HepG2 (cell line): ENCODE data around the gene SEC61A2. TPM values are rescaled to one million over a fixed set of nuclear protein-coding genes. Genes with fewer than 3 reads are reported as not detected.

ENCODE experiments used
- ARID2 ChIP-seq: sonication (generic); formaldehyde crosslinking; IDR thresholded peaks from 2 replicates; pipeline ENCODE4 v1.8.1; 2022; ENCODE audit warnings: mild to moderate bottlenecking, missing genetic modification reagents, borderline replicate concordance
- ARNT2 ChIP-seq: sonication (generic); formaldehyde crosslinking; IDR thresholded peaks from 2 replicates; pipeline ENCODE4 v1.8.0; 2022; ENCODE audit warnings: mild to moderate bottlenecking, low read depth, missing genetic modification reagents, moderate library complexity
- ATRX ChIP-seq: sonication (generic); formaldehyde crosslinking; IDR thresholded peaks from 2 replicates; pipeline ENCODE4 v1.4.0; 2020; ENCODE audit warnings: missing genetic modification reagents, borderline replicate concordance
- ERF ChIP-seq: IDR thresholded peaks from 2 replicates; pipeline ENCODE4 v1.6.1; 2018; ENCODE audit warnings: missing biosample characterization, missing genetic modification reagents
- HOXA3 ChIP-seq: sonication (generic); formaldehyde crosslinking; IDR thresholded peaks from 2 replicates; pipeline ENCODE4 v1.5.0; 2020; ENCODE audit warnings: missing genetic modification reagents
- ISL2 ChIP-seq: sonication (generic); formaldehyde crosslinking; IDR thresholded peaks from 2 replicates; pipeline ENCODE4 v1.5.0; 2020; ENCODE audit warnings: missing genetic modification reagents
- KLF12 ChIP-seq: sonication (generic); formaldehyde crosslinking; IDR thresholded peaks from 2 replicates; pipeline ENCODE4 v1.4.0; 2020; ENCODE audit warnings: missing genetic modification reagents, borderline replicate concordance
- MAFK ChIP-seq, 2 experiments: IDR thresholded peaks in 1 of 2; conservative IDR thresholded peaks in 1 of 2; 2 replicates each; pipeline ENCODE4 v1.6.1; 2011; ENCODE audit warnings: improper control_type of control experiment in 2 of 2, low read length in 2 of 2
- MAX ChIP-seq: IDR thresholded peaks from 2 replicates; pipeline ENCODE4 v1.6.1; 2012; ENCODE audit warnings: inconsistent platforms
- POLR2AphosphoS5 ChIP-seq: IDR thresholded peaks from 2 replicates; pipeline ENCODE4 v1.6.1; 2012; ENCODE audit warnings: low read depth, low read length
- POLR2G ChIP-seq: fragments of 200-400 bp; formaldehyde crosslinking; IDR thresholded peaks from 2 replicates; pipeline ENCODE4 v1.6.1; 2018; ENCODE audit warnings: mild to moderate bottlenecking, low read depth, low read length, moderate library complexity
- RBFOX2 ChIP-seq: fragments of 200-400 bp; formaldehyde crosslinking; IDR thresholded peaks from 2 replicates; pipeline ENCODE4 v1.6.1; 2017; ENCODE audit warnings: low read depth, mild to moderate bottlenecking, low read length
- SALL1 ChIP-seq: sonication (generic); formaldehyde crosslinking; IDR thresholded peaks from 2 replicates; pipeline ENCODE4 v1.8.0; 2022; ENCODE audit warnings: mild to moderate bottlenecking, missing genetic modification reagents
- SOX6 ChIP-seq, 2 experiments: fragments of 450-650 bp in 1 of 2; sonication (generic) in 1 of 2; formaldehyde crosslinking in 1 of 2; IDR thresholded peaks; 2 replicates each; pipeline versions ENCODE4 v1.4.0 to v1.6.1; 2017 to 2020; ENCODE audit warnings: antibody characterized with exemption in 1 of 2, mild to moderate bottlenecking in 1 of 2, missing genetic modification reagents in 1 of 2
- SP4 ChIP-seq: sonication (generic); formaldehyde crosslinking; IDR thresholded peaks from 2 replicates; pipeline ENCODE4 v1.8.1; 2023; ENCODE audit warnings: mild to moderate bottlenecking, missing genetic modification reagents
- TEF ChIP-seq: sonication (generic); formaldehyde crosslinking; IDR thresholded peaks from 2 replicates; pipeline ENCODE4 v1.5.0; 2020; ENCODE audit warnings: missing genetic modification reagents
- ZBTB2 ChIP-seq: sonication (generic); formaldehyde crosslinking; IDR thresholded peaks from 2 replicates; pipeline ENCODE4 v1.8.0; 2022; ENCODE audit warnings: low read depth, missing genetic modification reagents
- ZNF557 ChIP-seq: sonication (generic); formaldehyde crosslinking; IDR thresholded peaks from 2 replicates; pipeline ENCODE4 v1.4.0; 2020; ENCODE audit warnings: missing genetic modification reagents
- ZNF563 ChIP-seq: sonication (generic); formaldehyde crosslinking; IDR thresholded peaks from 2 replicates; pipeline ENCODE4 v1.8.0; 2022; ENCODE audit warnings: mild to moderate bottlenecking, moderate library complexity, missing genetic modification reagents
- ZNF576 ChIP-seq: sonication (generic); formaldehyde crosslinking; IDR thresholded peaks from 2 replicates; pipeline ENCODE4 v1.4.0; 2020; ENCODE audit warnings: mild to moderate bottlenecking, missing genetic modification reagents
- ZNF709 ChIP-seq: sonication (generic); formaldehyde crosslinking; IDR thresholded peaks from 2 replicates; pipeline ENCODE4 v1.5.0; 2020; ENCODE audit warnings: mild to moderate bottlenecking, missing genetic modification reagents
- ZNF724P ChIP-seq: sonication (generic); formaldehyde crosslinking; IDR thresholded peaks from 2 replicates; pipeline ENCODE4 v1.8.0; 2022; ENCODE audit warnings: missing genetic modification reagents, borderline replicate concordance
- ZNF788 ChIP-seq: sonication (generic); formaldehyde crosslinking; IDR thresholded peaks from 2 replicates; pipeline ENCODE4 v1.5.0; 2020; ENCODE audit warnings: mild to moderate bottlenecking, missing genetic modification reagents, borderline replicate concordance
- ZNF790 ChIP-seq: sonication (generic); formaldehyde crosslinking; IDR thresholded peaks from 2 replicates; pipeline ENCODE4 v1.8.0; 2022; ENCODE audit warnings: missing genetic modification reagents, mild to moderate bottlenecking, borderline replicate concordance
- polyA plus RNA-seq, 8 experiments: library from polyadenylated mRNA; depleted of rRNA in 3 of 8; stranded (reverse) in 7 of 8; unstranded in 1 of 8; fragments of >200 nt; fragmentation: Illumina TruSeq in 4 of 8; extraction: Trizol in 4 of 8; gene quantifications; 2 replicates each; pipeline versions ENCODE4 v1.2.1 to v1.2.3, GENCODE V29; 2011 to 2016; ENCODE audit warnings: low read depth in 4 of 8, missing spikeins in 1 of 8, mixed read lengths in 1 of 8; ENCODE audit not compliant: insufficient read depth in 1 of 8
- total RNA-seq, 5 experiments: library from RNA; depleted of rRNA; stranded (reverse); fragments of >200 nt; fragmentation: Illumina TruSeq; extraction: Trizol; gene quantifications; 2 replicates each; pipeline ENCODE4 v1.2.3, GENCODE V29; 2016; ENCODE audit warnings: low read depth in 1 of 5
- TF ChIP-seq, protein P1 (sequence below): sonication (generic); formaldehyde crosslinking; IDR thresholded peaks from 2 replicates; pipeline ENCODE4 v1.4.0; 2020; ENCODE audit warnings: missing genetic modification reagents

SEC61A2 gene
- total and polyA plus RNA-seq, 2 of the 13 experiments (the other 11 are each of a cell fraction or from before 2014, with no cell fraction given), result 5.5 to 7.4 TPM

DNA sequence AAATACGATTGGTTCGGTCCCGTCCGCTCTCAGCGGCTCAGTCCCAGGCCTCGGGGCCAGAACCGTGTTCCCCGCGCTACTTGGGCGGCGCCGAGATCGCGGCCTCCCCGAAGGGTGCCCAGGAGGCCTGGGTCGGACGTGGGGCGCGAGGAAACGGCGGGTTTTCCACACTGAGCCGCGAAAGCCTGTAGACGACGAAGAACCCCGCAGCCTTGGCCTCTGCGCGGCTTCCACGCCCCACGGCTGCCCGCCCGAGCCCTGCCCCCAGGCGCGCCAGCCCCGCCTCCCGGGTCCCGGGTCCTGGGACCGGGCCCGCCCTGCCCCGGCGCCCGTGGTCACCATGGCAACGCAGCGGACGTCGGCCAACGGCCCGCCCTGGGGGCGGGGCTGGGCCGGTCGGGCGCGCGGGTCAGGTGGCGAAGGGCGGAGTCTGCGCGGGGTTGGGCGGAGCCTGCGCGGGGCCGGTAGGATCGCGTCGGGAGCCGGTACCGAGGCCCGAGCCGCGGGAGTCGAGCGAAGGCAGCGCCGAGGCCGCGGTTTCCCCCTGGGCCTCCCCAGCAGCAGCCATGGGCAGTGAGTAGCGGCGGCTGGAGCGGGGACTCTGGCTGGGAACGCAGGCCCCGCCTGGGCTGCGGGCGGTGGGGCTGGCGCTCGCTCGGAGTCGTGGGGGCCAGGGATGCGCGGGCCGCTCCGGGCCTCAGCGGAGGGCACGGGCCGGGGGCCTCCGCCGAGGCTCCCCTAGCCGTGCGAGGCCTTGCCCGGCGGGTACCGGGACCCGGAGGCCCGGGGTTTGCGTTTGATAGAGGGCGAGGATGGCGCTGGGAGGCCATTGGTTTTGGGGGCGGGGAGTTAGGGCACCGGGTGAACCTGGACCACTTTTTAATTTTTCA lies at the start of gene SEC61A2 (continued):
- TF ChIP-seq, protein P1, sequence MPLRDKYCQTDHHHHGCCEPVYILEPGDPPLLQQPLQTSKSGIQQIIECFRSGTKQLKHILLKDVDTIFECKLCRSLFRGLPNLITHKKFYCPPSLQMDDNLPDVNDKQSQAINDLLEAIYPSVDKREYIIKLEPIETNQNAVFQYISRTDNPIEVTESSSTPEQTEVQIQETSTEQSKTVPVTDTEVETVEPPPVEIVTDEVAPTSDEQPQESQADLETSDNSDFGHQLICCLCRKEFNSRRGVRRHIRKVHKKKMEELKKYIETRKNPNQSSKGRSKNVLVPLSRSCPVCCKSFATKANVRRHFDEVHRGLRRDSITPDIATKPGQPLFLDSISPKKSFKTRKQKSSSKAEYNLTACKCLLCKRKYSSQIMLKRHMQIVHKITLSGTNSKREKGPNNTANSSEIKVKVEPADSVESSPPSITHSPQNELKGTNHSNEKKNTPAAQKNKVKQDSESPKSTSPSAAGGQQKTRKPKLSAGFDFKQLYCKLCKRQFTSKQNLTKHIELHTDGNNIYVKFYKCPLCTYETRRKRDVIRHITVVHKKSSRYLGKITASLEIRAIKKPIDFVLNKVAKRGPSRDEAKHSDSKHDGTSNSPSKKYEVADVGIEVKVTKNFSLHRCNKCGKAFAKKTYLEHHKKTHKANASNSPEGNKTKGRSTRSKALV (CRISPR knock-in tag), result no peak
- TF ChIP-seq SP4 (peak; percentile 88), RBFOX2 (peak; percentile 85), ZNF790 (CRISPR knock-in tag) (0 out of 2 replicates have a peak, but pooled peaks have one; percentile 8), ZNF557 (CRISPR knock-in tag) (no peak), KLF12 (CRISPR knock-in tag) (peak; percentile 49; the same call in 1 of the 2 replicates), ARID2 (CRISPR knock-in tag) (peak; percentile 39; the same call in 1 of the 2 replicates), ZNF724P (CRISPR knock-in tag) (0 out of 2 replicates have a peak, but pooled peaks have one; percentile 59), SALL1 (CRISPR knock-in tag) (peak; percentile 71), MAFK (conservative IDR thresholded peaks at IDR 0.05 in 1 of 2, IDR thresholded peaks at IDR 0.05 in 1 of 2; ENCODE audit: low read length in 2 of 2) (no peak), MAX (peak; percentile 63), ZNF576 (CRISPR knock-in tag) (no peak), ZNF788 (CRISPR knock-in tag) (no peak), SOX6 (IDR thresholded peaks at IDR 0.05) (no peak), SOX6 (CRISPR knock-in tag; IDR thresholded peaks at IDR 0.05) (peak; percentile 40; the same call in 1 of the 2 replicates), ZNF709 (CRISPR knock-in tag) (peak; percentile 65), TEF (CRISPR knock-in tag) (no peak), ZNF563 (CRISPR knock-in tag) (peak; percentile 84), HOXA3 (CRISPR knock-in tag) (peak; percentile 37; the same call in 1 of the 2 replicates), POLR2G (peak; percentile 84), POLR2AphosphoS5 (peak; percentile 72), ERF (CRISPR knock-in tag) (no peak), ZBTB2 (CRISPR knock-in tag) (0 out of 2 replicates have a peak, but pooled peaks have one; percentile 56), ARNT2 (CRISPR knock-in tag) (peak; percentile 67; the same call in 1 of the 2 replicates), ATRX (CRISPR knock-in tag) (no peak), ISL2 (CRISPR knock-in tag) (no peak)
